ENCODE data around the gene LIFR. TPM values are rescaled to one million over a fixed set of nuclear protein-coding genes. Genes with fewer than 3 reads are reported as not detected.

The LIFR gene
- 65.1 and 84.5 TPM in 2 replicates for total RNA-seq
- polyA plus RNA-seq = 35.7 and 43.6 TPM in 2 replicates
- 19.8 and 26.6 TPM in 2 replicates for polyA plus RNA-seq (2012)
- polyA minus RNA-seq (ENCODE audit: low replicate concordance) = 15.3 and 21.3 TPM in 2 replicates

GRCh38 chr5:38556599-38557307, at the start of gene LIFR:
Gene LIFR, minus strand, starts transcription at chr5:38556646. Its CDS starts 25,999 bp downstream, at chr5:38530647.
- TF ChIP-seq EZH2 (IDR thresholded peaks at IDR 0.05; ENCODE audit: low read length, missing control alignments) = no peak
- TF ChIP-seq CTCF (conservative IDR thresholded peaks at IDR 0.05 in 1 of 2, IDR thresholded peaks at IDR 0.05 in 1 of 2; ENCODE audit: low read depth in 1 of 2, low read length in 2 of 2) = no peak
- Histone ChIP-seq H3K9ac (ENCODE audit: insufficient read depth, low read length) (peak within 1 kb of the TSS; percentile 76), H2AFZ (ENCODE audit: low read length) (peak within 1 kb of the TSS; percentile 74), H3K79me2 (ENCODE audit: control insufficient read depth, insufficient read depth, low read length) (peaks cover 29% of the 10 kb centered on the region), H3K4me2 (ENCODE audit: extremely low read depth, insufficient read depth, low read length) (peak within 1 kb of the TSS; percentile 87), H3K27me3 (ENCODE audit: control insufficient read depth, insufficient read depth, low read length) (no peaks in the 10 kb centered on the region), H4K20me1 (ENCODE audit: control insufficient read depth, extremely low read depth, insufficient read depth, low read length) (no peaks in the 10 kb centered on the region), H3K4me1 (ENCODE audit: control insufficient read depth, extremely low read depth, insufficient read depth, low read length) (no peaks in the 10 kb centered on the region), H3K4me3 (replicated peaks in 1 of 4; ENCODE audit: control extremely low read depth in 1 of 4, insufficient read depth in 1 of 4, low read depth in 3 of 4, low read length in 4 of 4) (peak within 1 kb of the TSS; percentile 77 to 100 (median 90)), H3K9me3 (ENCODE audit: control insufficient read depth, insufficient read depth, low read depth, low read length) (no peaks in the 10 kb centered on the region), H3K27ac (ENCODE audit: insufficient read depth, low read length) (peak within 1 kb of the TSS; percentile 86), H3K36me3 (ENCODE audit: control insufficient read depth, insufficient read depth, low read length) (no peaks in the 10 kb centered on the region)
- peak; percentile 81 to 84 for DNase-seq (ENCODE audit: low read depth in 2 of 2)

- Histone ChIP-seq H3K9me3 (ENCODE audit: control insufficient read depth, insufficient read depth, low read depth, low read length) (no peaks in the 10 kb centered on the region), H3K9ac (ENCODE audit: insufficient read depth, low read length) (no peak overlapping the region), H3K79me2 (ENCODE audit: control insufficient read depth, insufficient read depth, low read length) (no peaks in the 10 kb centered on the region), H3K36me3 (ENCODE audit: control insufficient read depth, insufficient read depth, low read length) (no peaks in the 10 kb centered on the region), H3K4me2 (ENCODE audit: extremely low read depth, insufficient read depth, low read length) (no peak overlapping the region), H3K4me3 (replicated peaks in 1 of 4; ENCODE audit: control extremely low read depth in 1 of 4, insufficient read depth in 1 of 4, low read depth in 3 of 4, low read length in 4 of 4) (no peak overlapping the region), H3K4me1 (ENCODE audit: control insufficient read depth, extremely low read depth, insufficient read depth, low read length) (peaks cover 13% of the 10 kb centered on the region), H3K27ac (ENCODE audit: insufficient read depth, low read length) (no peak overlapping the region), H3K27me3 (ENCODE audit: control insufficient read depth, insufficient read depth, low read length) (no peaks in the 10 kb centered on the region), H4K20me1 (ENCODE audit: control insufficient read depth, extremely low read depth, insufficient read depth, low read length) (no peaks in the 10 kb centered on the region), H2AFZ (ENCODE audit: low read length) (no peak overlapping the region)
- TF ChIP-seq CTCF (conservative IDR thresholded peaks at IDR 0.05 in 1 of 2, IDR thresholded peaks at IDR 0.05 in 1 of 2; ENCODE audit: low read depth in 1 of 2, low read length in 2 of 2) = no peak
- TF ChIP-seq EZH2 (IDR thresholded peaks at IDR 0.05; ENCODE audit: low read length, missing control alignments) = no peak
- DNase-seq (ENCODE audit: low read depth in 2 of 2) = no peak
Measured at GRCh38 chr5:38605610-38606009, 49.2 kb upstream of the LIFR start.

GRCh38 chr5:38603691-38604090, 47.2 kb upstream of the LIFR start:
- no peak overlapping the region for H2AFZ ChIP-seq (ENCODE audit: low read length)
- peak; percentile 53 to 69 for DNase-seq (ENCODE audit: low read depth in 2 of 2)
- H3K4me2 ChIP-seq (ENCODE audit: extremely low read depth, insufficient read depth, low read length) = no peak overlapping the region
- no peak for TF ChIP-seq EZH2 (IDR thresholded peaks at IDR 0.05; ENCODE audit: low read length, missing control alignments)
- no peak for TF ChIP-seq CTCF (conservative IDR thresholded peaks at IDR 0.05 in 1 of 2, IDR thresholded peaks at IDR 0.05 in 1 of 2; ENCODE audit: low read depth in 1 of 2, low read length in 2 of 2)
- H3K4me3 ChIP-seq (replicated peaks in 1 of 4; ENCODE audit: control extremely low read depth in 1 of 4, insufficient read depth in 1 of 4, low read depth in 3 of 4, low read length in 4 of 4) = no peak overlapping the region
- H3K9ac ChIP-seq (ENCODE audit: insufficient read depth, low read length) = no peak overlapping the region
- no peaks in the 10 kb centered on the region for H3K27me3 ChIP-seq (ENCODE audit: control insufficient read depth, insufficient read depth, low read length)
- H4K20me1 ChIP-seq (ENCODE audit: control insufficient read depth, extremely low read depth, insufficient read depth, low read length) = no peaks in the 10 kb centered on the region
- H3K4me1 ChIP-seq (ENCODE audit: control insufficient read depth, extremely low read depth, insufficient read depth, low read length) = peaks cover 17% of the 10 kb centered on the region
- no peak overlapping the region for H3K27ac ChIP-seq (ENCODE audit: insufficient read depth, low read length)
- no peaks in the 10 kb centered on the region for H3K9me3 ChIP-seq (ENCODE audit: control insufficient read depth, insufficient read depth, low read depth, low read length)
- no peaks in the 10 kb centered on the region for H3K79me2 ChIP-seq (ENCODE audit: control insufficient read depth, insufficient read depth, low read length)
- H3K36me3 ChIP-seq (ENCODE audit: control insufficient read depth, insufficient read depth, low read length) = no peaks in the 10 kb centered on the region
